Retinal pigment epithelial cell (primary cell): ENCODE results near the gene HPSE2.
"Not testable (repeated sequence)": the region's sequence is repeated elsewhere in the genome, so short reads cannot be mapped to it uniquely, and the experiment has no call there.

ENCODE experiments used
- DNase-seq: peaks from one replicate; pipeline ENCODE4 v3.0.0-alpha.2; 2010; ENCODE audit warnings: low read depth
- H3K4me3 ChIP-seq: 2 replicates; pipeline ENCODE4 v1.5.1; 2011; ENCODE audit warnings: mild to moderate bottlenecking, low read length, control low read depth, moderate library complexity
- CTCF ChIP-seq: conservative IDR thresholded peaks from 2 replicates; pipeline ENCODE4 v1.5.1; 2011; ENCODE audit warnings: low read depth, low read length, control low read depth, inconsistent platforms

HPSE2 gene

GRCh38 chr10:99005254-99005653, 230.4 kb downstream of the HPSE2 start:
- no peak for DNase-seq
- H3K4me3 ChIP-seq, result no peak overlapping the region
- TF ChIP-seq CTCF, result no peak

- H3K4me3 ChIP-seq, result no peak overlapping the region
- DNase-seq, result no peak
- TF ChIP-seq CTCF, result no peak
Observed at GRCh38 chr10:99004738-99005137, 230.9 kb downstream of the HPSE2 start.

- TF ChIP-seq CTCF, result no peak
- H3K4me3 ChIP-seq, result no peak overlapping the region
- no peak for DNase-seq
Observed at GRCh38 chr10:99002392-99002791, 233.3 kb downstream of the HPSE2 start.

GRCh38 chr10:98997596-98997995, 238.1 kb downstream of the HPSE2 start:
- TF ChIP-seq CTCF, result no peak
- no peak overlapping the region for H3K4me3 ChIP-seq
- no peak for DNase-seq

- H3K4me3 ChIP-seq, result no peak overlapping the region
- DNase-seq, result no peak
- TF ChIP-seq CTCF, result no peak
Observed at GRCh38 chr10:98994030-98994429, 241.6 kb downstream of the HPSE2 start.

- not testable (repeated sequence) for H3K4me3 ChIP-seq, DNase-seq
Observed at GRCh38 chr10:98983751-98984150, 251.9 kb downstream of the HPSE2 start.

GRCh38 chr10:98980353-98980752, 255.3 kb downstream of the HPSE2 start:
- no peak for TF ChIP-seq CTCF
- H3K4me3 ChIP-seq, result no peak overlapping the region
- no peak for DNase-seq

- DNase-seq, result no peak
- TF ChIP-seq CTCF, result no peak
Observed at GRCh38 chr10:98971464-98971863, 264.2 kb downstream of the HPSE2 start.

More at GRCh38 chr10:98971464-98971863, 264.2 kb downstream of the HPSE2 start:
- H3K4me3 ChIP-seq, result no peak overlapping the region
